CD4-positive, alpha-beta T cell (primary cell): ENCODE data around the gene IFT27. TPM values are rescaled to one million over a fixed set of nuclear protein-coding genes. Genes with fewer than 3 reads are reported as not detected.

ENCODE experiments used
- ATAC-seq: fragments of 200-7000 bp; cut with Tn5 transposase; one replicate; pipeline ENCODE4 v1.10.0; 2022; ENCODE audit warnings: mild to moderate bottlenecking; ENCODE audit not compliant: poor library complexity
- CTCF ChIA-PET: fragments of 350-600 bp; sonication (Branson Sonifier 250); formaldehyde crosslinking; loops from one replicate; lab custom pipeline; 2021; ENCODE audit warnings: antibody characterized with exemption, inconsistent platforms; lab: Charles Lee
- POLR2A ChIA-PET: fragments of 350-600 bp; sonication (Branson Sonifier 250); formaldehyde crosslinking; loops from one replicate; lab custom pipeline; 2021; ENCODE audit warnings: antibody characterized with exemption, inconsistent platforms; lab: Charles Lee
- DNase-seq, 14 experiments: peaks; one replicate each; pipeline ENCODE4 v3.0.0-alpha.2; 2013 to 2020; ENCODE audit warnings: mixed read lengths in 2 of 14
- H3K27ac ChIP-seq, 2 donors: one replicate each; pipeline versions ENCODE4 v1.5.1 to v1.7.0; 2013; ENCODE audit warnings: low read length in 2 of 2, low read depth in 1 of 2, mild to moderate bottlenecking in 1 of 2
- H3K27me3 ChIP-seq, 2 experiments: 1 replicate in 1 of 2; 2 replicates in 1 of 2; pipeline versions ENCODE4 v1.6.1 to v1.7.0; 2013; ENCODE audit warnings: low read length in 2 of 2, control low read depth in 1 of 2, mild to moderate bottlenecking in 1 of 2, moderate library complexity in 1 of 2; ENCODE audit not compliant: insufficient read depth in 2 of 2, control insufficient read depth in 1 of 2
- H3K36me3 ChIP-seq: one replicate; pipeline ENCODE4 v1.6.1; 2013; ENCODE audit warnings: low read length, control low read depth; ENCODE audit not compliant: insufficient read depth
- H3K4me1 ChIP-seq: one replicate; pipeline ENCODE4 v1.6.1; 2013; ENCODE audit warnings: low read length, control low read depth; ENCODE audit not compliant: insufficient read depth
- H3K4me3 ChIP-seq: one replicate; pipeline ENCODE4 v1.5.1; 2013; ENCODE audit warnings: mild to moderate bottlenecking, low read length, moderate library complexity
- H3K9me3 ChIP-seq, 2 experiments: 1 replicate in 1 of 2; 2 replicates in 1 of 2; pipeline versions ENCODE4 v1.6.1 to v1.7.0; 2013; ENCODE audit warnings: low read length in 2 of 2, mild to moderate bottlenecking in 2 of 2, control low read depth in 1 of 2, moderate library complexity in 1 of 2; ENCODE audit not compliant: control insufficient read depth in 1 of 2, insufficient read depth in 1 of 2
- H3K27ac Mint-ChIP-seq: one replicate; pipeline ENCODE4 v1.8.0; 2020; ENCODE audit warnings: mixed read lengths
- H3K27me3 Mint-ChIP-seq: one replicate; pipeline ENCODE4 v1.8.0; 2021; ENCODE audit warnings: mixed read lengths
- H3K36me3 Mint-ChIP-seq: one replicate; pipeline ENCODE4 v1.8.0; 2021; ENCODE audit warnings: low read depth, mixed read lengths
- H3K4me1 Mint-ChIP-seq: one replicate; pipeline ENCODE4 v1.8.0; 2021; ENCODE audit warnings: low read depth, mixed read lengths
- H3K4me3 Mint-ChIP-seq: one replicate; pipeline ENCODE4 v1.8.0; 2020; ENCODE audit warnings: mild to moderate bottlenecking, mixed read lengths
- H3K9me3 Mint-ChIP-seq: one replicate; pipeline ENCODE4 v1.8.0; 2020; ENCODE audit warnings: mixed read lengths
- intact Hi-C, 2 experiments: fragments of 100-400 bp; cut with DNase I in 1 of 2; cut with micrococcal nuclease in 1 of 2; formaldehyde crosslinking; loops; one replicate each; pipeline versions ENCODE4 v1.15.1 to v1.9.0; 2023 to 2025; cut with DNase I, micrococcal nuclease
- total RNA-seq, 174 experiments: library from RNA in 2 of 174; stranded (reverse) in 2 of 174; gene quantifications; one replicate each; pipeline ENCODE4 v1.2.3 and lab custom pipeline; 2021 to 2026
- TF ChIP-seq, protein P1 (sequence below): fragments of 200-600 bp; IDR thresholded peaks from one replicate; pipeline ENCODE4 v1.8.0; 2022; ENCODE audit warnings: antibody characterized with exemption, mild to moderate bottlenecking

IFT27 gene
- total RNA-seq, 2 experiments from 2014 or later = 10.2 to 10.9 TPM

- no peaks in the 10 kb centered on the region for H3K4me1 ChIP-seq
- H3K27ac ChIP-seq = no peak overlapping the region
- Mint-ChIP-seq H3K4me1 (no peaks in the 10 kb centered on the region), H3K9me3 (no peaks in the 10 kb centered on the region), H3K36me3 (no peaks in the 10 kb centered on the region), H3K27me3 (peaks cover 44% of the 10 kb centered on the region), H3K27ac (no peak overlapping the region), H3K4me3 (no peak overlapping the region)
- no peaks in the 10 kb centered on the region for H3K9me3 ChIP-seq
- intact Hi-C loops = no loop called here
- ATAC-seq (no peak), DNase-seq (no peak)
- H3K4me3 ChIP-seq = no peak overlapping the region
- CTCF ChIA-PET = no interaction called here
- POLR2A ChIA-PET = no interaction called here
- TF ChIP-seq, protein P1, sequence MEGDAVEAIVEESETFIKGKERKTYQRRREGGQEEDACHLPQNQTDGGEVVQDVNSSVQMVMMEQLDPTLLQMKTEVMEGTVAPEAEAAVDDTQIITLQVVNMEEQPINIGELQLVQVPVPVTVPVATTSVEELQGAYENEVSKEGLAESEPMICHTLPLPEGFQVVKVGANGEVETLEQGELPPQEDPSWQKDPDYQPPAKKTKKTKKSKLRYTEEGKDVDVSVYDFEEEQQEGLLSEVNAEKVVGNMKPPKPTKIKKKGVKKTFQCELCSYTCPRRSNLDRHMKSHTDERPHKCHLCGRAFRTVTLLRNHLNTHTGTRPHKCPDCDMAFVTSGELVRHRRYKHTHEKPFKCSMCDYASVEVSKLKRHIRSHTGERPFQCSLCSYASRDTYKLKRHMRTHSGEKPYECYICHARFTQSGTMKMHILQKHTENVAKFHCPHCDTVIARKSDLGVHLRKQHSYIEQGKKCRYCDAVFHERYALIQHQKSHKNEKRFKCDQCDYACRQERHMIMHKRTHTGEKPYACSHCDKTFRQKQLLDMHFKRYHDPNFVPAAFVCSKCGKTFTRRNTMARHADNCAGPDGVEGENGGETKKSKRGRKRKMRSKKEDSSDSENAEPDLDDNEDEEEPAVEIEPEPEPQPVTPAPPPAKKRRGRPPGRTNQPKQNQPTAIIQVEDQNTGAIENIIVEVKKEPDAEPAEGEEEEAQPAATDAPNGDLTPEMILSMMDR = no peak
- no peaks in the 10 kb centered on the region for H3K36me3 ChIP-seq
- peaks cover 11 to 13% of the 10 kb centered on the region in 2 experiments for H3K27me3 ChIP-seq
Measured at GRCh38 chr22:36713436-36713835, 62.5 kb downstream of the IFT27 start.

Other genes starting within 250 kb of the IFT27 start
- 100 to 1,000 TPM; 285 to 286 TPM for gene EIF3D, start 247.0 kb downstream of the IFT27 start, total RNA-seq
- gene CACNG2, start 72.4 kb downstream of the IFT27 start, total RNA-seq = not detected
- gene PVALB, start 40.9 kb upstream of the IFT27 start, total RNA-seq = not detected
- gene NCF4, start 84.9 kb upstream of the IFT27 start, total RNA-seq = 1 to 10 TPM; 7.7 to 8.0 TPM
- 1 to 10 TPM; 1.5 TPM for gene CSF2RB, start 137.5 kb upstream of the IFT27 start, total RNA-seq
- gene TST, start 243.3 kb upstream of the IFT27 start, total RNA-seq = not detected
- 1 to 10 TPM; 1.7 to 1.8 TPM for gene MPST, start 243.6 kb upstream of the IFT27 start, total RNA-seq